Mucosa of descending colon (tissue), 3 donors: ENCODE data around the gene PGLYRP2. TPM values are rescaled to one million over a fixed set of nuclear protein-coding genes. Genes with fewer than 3 reads are reported as not detected.

Experiments
- ATAC-seq: fragments of 200-7000 bp; cut with Tn5 transposase; one replicate; pipeline ENCODE4 v1.9.1; 2020; ENCODE audit warnings: mild to moderate bottlenecking, moderate library complexity
- DNase-seq, 3 donors: peaks; one replicate each; pipeline ENCODE4 v3.0.0-alpha.2; 2020
- H3K36me3 ChIP-seq: fragments of 200-600 bp; one replicate; pipeline ENCODE4 v1.8.0; 2021; ENCODE audit warnings: low read depth, mild to moderate bottlenecking
- H3K4me1 ChIP-seq: fragments of 200-600 bp; one replicate; pipeline ENCODE4 v1.8.0; 2021; ENCODE audit warnings: low read depth, mild to moderate bottlenecking
- H3K4me3 ChIP-seq: fragments of 200-600 bp; one replicate; pipeline ENCODE4 v1.8.0; 2021; ENCODE audit warnings: mild to moderate bottlenecking
- H3K9me3 ChIP-seq: fragments of 200-600 bp; one replicate; pipeline ENCODE4 v1.8.0; 2021; ENCODE audit warnings: mild to moderate bottlenecking
- CTCF ChIP-seq: fragments of 200-600 bp; IDR thresholded peaks from one replicate; pipeline ENCODE4 v1.8.0; 2022; ENCODE audit warnings: antibody characterized with exemption, mild to moderate bottlenecking
- intact Hi-C, 2 donors: fragments of 100-400 bp; cut with DNase I in 1 of 2; cut with micrococcal nuclease in 1 of 2; formaldehyde crosslinking; loops; one replicate each; pipeline versions ENCODE4 v1.11.0 to v1.11.1; 2022; cut with DNase I, micrococcal nuclease
- total RNA-seq, 3 donors: library from RNA; stranded (reverse); fragmentation: NEBNext Ultra II Directional in 2 of 3; extraction: Animal tissue kit (Norgen Biotek cat#: 25700) in 2 of 3; gene quantifications; one replicate each; pipeline versions ENCODE4 v1.2.1 to v1.2.4, GENCODE V29; 2021 to 2023
- donor health status: DM: no; HTN: no; CAD: no; lungs with moderate emphysema.
- donor health status: DM: no; HTN: no; CAD: no.
- donor health status: DM: no; HTN: yes; CAD: no.

Gene PGLYRP2
- total RNA-seq, 3 donors from 2014 or later, result not detected

- Histone ChIP-seq H3K36me3 (no peaks in the 10 kb centered on the region), H3K4me1 (peaks cover 25% of the 10 kb centered on the region), H3K9me3 (no peaks in the 10 kb centered on the region), H3K4me3 (peak overlapping the region; percentile 71)
- intact Hi-C loops, result no loop called here
- ATAC-seq, result no peak
- no peak for TF ChIP-seq CTCF
- DNase-seq, result no peak
Observed at GRCh38 chr19:15432018-15432494, 47.2 kb downstream of the PGLYRP2 start.

DNA sequence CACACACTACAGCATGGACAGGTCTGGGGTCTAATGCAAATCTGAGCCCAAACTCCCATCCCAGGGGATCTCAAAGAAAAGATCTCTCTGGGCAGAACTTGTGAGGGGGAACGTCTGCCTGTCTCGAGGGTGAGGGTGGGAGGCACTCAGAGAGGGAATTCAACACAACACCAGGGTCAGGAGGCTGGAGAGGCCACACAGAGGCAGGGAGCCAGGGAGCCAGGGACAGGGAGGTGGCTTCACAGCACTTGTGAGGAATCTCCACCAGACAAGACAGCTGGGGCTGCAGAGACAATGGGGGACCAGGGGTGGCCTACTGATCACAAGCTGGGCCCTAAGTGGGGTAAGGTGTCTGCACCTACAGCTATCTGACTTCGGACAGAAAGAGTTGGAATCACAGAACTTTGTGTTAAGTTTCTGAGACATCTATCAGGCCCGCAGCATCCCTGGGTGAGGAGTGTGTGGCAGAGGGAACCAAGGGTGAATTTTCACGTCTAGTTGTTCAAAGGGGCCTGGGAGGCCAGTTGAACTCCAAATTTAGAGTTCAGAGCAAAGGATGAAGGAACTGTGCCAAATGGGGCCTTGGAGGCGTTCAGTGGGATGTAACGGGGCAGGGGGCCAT is 47.8 kb downstream of the PGLYRP2 start:
- H3K9me3 ChIP-seq, result no peaks in the 10 kb centered on the region
- DNase-seq (no peak), ATAC-seq (no peak)
- H3K4me1 ChIP-seq, result peaks cover 25% of the 10 kb centered on the region
- intact Hi-C loops, result no loop called here
- TF ChIP-seq CTCF, result no peak
- H3K4me3 ChIP-seq, result peak overlapping the region; percentile 71
- H3K36me3 ChIP-seq, result no peaks in the 10 kb centered on the region

DNA sequence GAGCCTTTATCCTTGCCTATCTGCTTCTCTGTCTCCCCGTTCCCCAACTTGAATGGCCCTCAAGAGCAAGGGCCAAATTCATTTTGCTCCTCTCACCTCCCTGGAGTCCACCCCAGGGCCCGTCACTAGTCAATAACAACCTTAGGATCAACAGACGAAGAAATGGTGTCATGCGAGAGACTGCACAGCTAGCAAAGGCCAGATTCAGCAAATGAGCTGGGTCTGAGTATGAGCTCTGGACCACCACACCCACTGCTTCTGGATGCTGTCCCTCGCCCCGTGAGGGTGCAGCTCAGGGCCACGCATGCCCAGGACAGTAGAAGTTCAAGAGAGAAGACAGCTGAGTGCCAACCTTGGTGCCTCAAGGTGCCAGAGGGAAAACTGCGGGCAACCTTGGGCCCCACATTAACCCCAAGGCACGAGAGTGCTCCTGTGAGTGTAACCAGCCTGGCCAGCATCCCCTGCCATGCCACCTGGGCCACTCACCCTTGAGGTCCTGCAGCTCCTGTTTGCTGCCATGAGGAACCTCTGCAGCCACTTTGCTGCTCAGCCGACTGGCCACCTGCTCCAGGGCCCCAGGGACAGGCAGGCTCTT is 48.7 kb downstream of the PGLYRP2 start:
- ATAC-seq (no peak), DNase-seq (no peak)
- peaks cover 25% of the 10 kb centered on the region for H3K4me1 ChIP-seq
- H3K36me3 ChIP-seq, result no peaks in the 10 kb centered on the region
- intact Hi-C loops, result no loop called here
- H3K9me3 ChIP-seq, result no peaks in the 10 kb centered on the region
- H3K4me3 ChIP-seq, result no peak overlapping the region
- TF ChIP-seq CTCF, result no peak

GRCh38 chr19:15429825-15430467 is 49.4 kb downstream of the PGLYRP2 start:
- ATAC-seq (no peak), DNase-seq (no peak)
- H3K4me3 ChIP-seq, result no peak overlapping the region
- no peak for TF ChIP-seq CTCF
- intact Hi-C loops, result no loop called here
- peaks cover 25% of the 10 kb centered on the region for H3K4me1 ChIP-seq
- no peaks in the 10 kb centered on the region for H3K36me3 ChIP-seq
- no peaks in the 10 kb centered on the region for H3K9me3 ChIP-seq

DNA sequence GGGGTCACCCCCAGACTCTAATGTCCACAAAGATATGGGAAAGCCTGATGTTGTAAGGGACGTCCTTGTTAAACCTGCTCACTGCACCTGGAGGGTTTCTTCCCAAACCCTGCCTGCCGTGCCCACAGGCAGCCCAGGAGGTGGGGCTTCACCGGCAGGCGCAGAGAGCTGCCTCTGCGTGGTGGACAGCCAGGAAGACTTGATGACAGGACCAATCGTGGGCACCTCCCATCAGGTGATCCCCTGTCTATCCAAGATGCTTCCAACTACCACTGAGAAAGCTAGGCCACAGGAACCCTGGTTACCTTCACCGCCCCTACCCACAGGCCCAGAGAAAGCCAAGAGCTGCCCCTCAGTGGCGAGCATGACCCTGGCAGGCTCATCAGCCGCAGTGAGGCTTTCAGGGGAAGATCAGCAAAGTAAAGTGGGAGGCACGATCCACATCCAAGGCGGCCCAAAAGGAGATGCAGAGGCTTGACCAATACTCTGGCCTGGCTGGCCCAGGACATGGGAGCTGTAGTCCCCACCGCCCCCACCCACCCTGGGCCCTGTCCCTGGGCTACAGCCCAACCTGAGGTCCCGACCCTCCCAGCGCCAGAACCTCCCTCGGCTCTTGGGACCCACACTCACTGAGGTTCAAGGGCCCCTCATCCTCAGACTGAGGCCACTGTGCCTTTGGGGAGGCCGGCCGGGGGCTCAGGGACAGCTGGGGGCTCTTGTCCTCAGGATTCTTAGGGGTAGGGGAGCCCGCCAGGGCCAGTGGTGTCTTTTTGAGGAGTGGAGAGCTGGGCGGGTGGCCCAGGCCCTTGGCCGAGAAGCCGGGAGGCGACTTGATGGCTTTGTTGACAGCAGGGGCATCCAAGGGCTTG is 50.1 kb downstream of the PGLYRP2 start:
- no peak for TF ChIP-seq CTCF
- no peak for DNase-seq
- H3K36me3 ChIP-seq, result no peaks in the 10 kb centered on the region
- peaks cover 25% of the 10 kb centered on the region for H3K4me1 ChIP-seq
- intact Hi-C loops, result no loop called here
- H3K9me3 ChIP-seq, result no peaks in the 10 kb centered on the region
- no peak overlapping the region for H3K4me3 ChIP-seq
- ATAC-seq, result no peak
